ENCODE data around the gene SKIC2.
"Not testable (repeated sequence)": the region's sequence is repeated elsewhere in the genome, so short reads cannot be mapped to it uniquely, and the experiment has no call there.

Gene SKIC2

GRCh38 chr6:32004864-32005537 is 46.0 kb downstream of the SKIC2 start:
- not testable (repeated sequence) for H3K9ac ChIP-seq; H3K36me3 ChIP-seq; H3K9me3 ChIP-seq (replicated peaks in 1 of 11); H3K4me3 ChIP-seq; H3K4me1 ChIP-seq; H3K4me2 ChIP-seq; H3K27ac ChIP-seq; H3K27me3 ChIP-seq; H4K20me1 ChIP-seq

DNA sequence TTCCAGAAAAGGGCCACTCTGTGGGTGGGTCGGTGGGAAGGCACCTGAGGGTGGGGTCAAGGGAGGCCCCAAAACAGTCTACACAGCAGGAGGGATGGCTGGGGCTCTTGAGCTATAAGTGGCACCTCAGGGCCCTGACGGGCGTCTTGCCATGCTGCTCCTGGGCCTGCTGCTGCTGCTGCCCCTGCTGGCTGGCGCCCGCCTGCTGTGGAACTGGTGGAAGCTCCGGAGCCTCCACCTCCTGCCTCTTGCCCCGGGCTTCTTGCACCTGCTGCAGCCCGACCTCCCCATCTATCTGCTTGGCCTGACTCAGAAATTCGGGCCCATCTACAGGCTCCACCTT is 46.5 kb downstream of the SKIC2 start:
- not testable (repeated sequence) for H3K4me2 ChIP-seq; H3K4me3 ChIP-seq; H3K9ac ChIP-seq; H3K27me3 ChIP-seq; H4K20me1 ChIP-seq; H3K36me3 ChIP-seq; H3K9me3 ChIP-seq (replicated peaks in 1 of 11); H3K4me1 ChIP-seq; H3K27ac ChIP-seq

DNA sequence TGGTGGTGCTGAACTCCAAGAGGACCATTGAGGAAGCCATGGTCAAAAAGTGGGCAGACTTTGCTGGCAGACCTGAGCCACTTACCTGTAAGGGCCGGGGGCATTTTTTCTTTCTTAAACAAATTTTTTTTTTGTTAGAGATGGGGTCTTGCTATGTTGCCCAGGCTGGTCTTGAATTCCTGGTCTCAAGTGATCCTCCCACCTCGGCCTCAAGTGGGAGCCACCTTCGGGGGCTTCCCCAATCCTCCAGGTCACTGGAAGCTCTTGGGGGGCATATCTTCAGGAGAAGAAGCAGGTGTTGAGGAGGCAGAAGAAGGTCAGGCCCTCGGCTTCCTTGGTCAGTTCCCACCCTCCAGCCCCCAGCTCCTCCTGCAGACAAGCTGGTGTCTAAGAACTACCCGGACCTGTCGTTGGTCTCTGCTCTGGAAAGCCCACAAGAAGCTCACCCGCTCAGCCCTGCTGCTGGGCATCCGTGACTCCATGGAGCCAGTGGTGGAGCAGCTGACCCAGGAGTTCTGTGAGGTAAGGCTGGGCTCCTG is 47.1 kb downstream of the SKIC2 start:
- not testable (repeated sequence) for H3K4me3 ChIP-seq; H3K9ac ChIP-seq; H4K20me1 ChIP-seq; H3K27ac ChIP-seq; H3K9me3 ChIP-seq (replicated peaks in 1 of 11); H3K4me1 ChIP-seq; H3K27me3 ChIP-seq; H3K4me2 ChIP-seq; H3K36me3 ChIP-seq

DNA sequence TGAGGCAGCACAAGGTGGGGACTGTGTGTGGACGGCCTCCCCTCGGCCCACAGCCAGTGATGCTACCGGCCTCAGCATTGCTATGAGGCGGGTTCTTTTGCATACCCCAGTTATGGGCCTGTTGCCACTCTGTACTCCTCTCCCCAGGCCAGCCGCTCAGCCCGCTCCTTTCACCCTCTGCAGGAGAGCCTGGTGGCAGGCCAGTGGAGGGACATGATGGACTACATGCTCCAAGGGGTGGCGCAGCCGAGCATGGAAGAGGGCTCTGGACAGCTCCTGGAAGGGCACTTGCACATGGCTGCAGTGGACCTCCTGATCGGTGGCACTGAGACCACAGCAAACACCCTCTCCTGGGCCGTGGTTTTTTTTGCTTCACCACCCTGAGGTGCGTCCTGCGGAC is 48.1 kb downstream of the SKIC2 start:
- not testable (repeated sequence) for H3K36me3 ChIP-seq; H3K27ac ChIP-seq; H3K27me3 ChIP-seq; H3K9me3 ChIP-seq (replicated peaks in 1 of 11); H3K4me2 ChIP-seq; H3K4me1 ChIP-seq; H4K20me1 ChIP-seq; H3K4me3 ChIP-seq; H3K9ac ChIP-seq

DNA sequence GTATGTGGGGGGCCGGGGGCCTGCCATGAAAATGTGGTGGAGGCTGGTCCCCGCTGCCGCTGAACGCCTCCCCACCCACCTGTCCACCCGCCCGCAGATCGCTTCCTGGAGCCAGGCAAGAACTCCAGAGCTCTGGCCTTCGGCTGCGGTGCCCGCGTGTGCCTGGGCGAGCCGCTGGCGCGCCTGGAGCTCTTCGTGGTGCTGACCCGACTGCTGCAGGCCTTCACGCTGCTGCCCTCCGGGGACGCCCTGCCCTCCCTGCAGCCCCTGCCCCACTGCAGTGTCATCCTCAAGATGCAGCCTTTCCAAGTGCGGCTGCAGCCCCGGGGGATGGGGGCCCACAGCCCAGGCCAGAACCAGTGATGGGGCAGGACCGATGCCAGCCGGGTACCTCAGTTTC is 49.1 kb downstream of the SKIC2 start:
- H3K27ac ChIP-seq; H3K9me3 ChIP-seq (replicated peaks in 1 of 11): not testable (repeated sequence)

DNA sequence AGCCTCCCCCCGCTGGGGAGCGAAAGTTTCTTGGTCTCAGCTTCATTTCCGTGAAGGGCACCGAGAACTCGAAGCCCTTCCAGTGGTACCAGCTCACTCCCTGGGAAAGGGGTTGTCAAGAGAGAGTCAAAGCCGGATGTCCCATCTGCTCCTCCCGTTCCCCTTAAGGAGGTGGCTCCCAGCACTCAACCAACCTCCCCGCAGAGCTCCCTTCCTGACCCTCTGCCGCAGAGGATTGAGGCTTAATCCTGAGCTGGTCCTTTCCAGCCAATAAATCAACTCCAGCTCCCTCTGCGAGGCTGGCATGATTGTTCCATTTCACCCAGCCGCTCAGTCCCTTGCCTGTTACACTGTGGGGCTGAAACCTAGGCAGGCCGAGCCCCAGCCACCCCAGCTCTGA is 49.6 kb downstream of the SKIC2 start:
- not testable (repeated sequence) for H3K9me3 ChIP-seq (replicated peaks in 1 of 11); H3K4me3 ChIP-seq; H3K27me3 ChIP-seq; H3K27ac ChIP-seq; H3K36me3 ChIP-seq; H4K20me1 ChIP-seq; H3K4me1 ChIP-seq; H3K4me2 ChIP-seq; H3K9ac ChIP-seq

More for the DNA sequence above, 49.1 kb downstream of the SKIC2 start:
- H3K4me3 ChIP-seq, H3K27me3 ChIP-seq, H3K4me2 ChIP-seq, H3K9ac ChIP-seq, H3K4me1 ChIP-seq, H3K36me3 ChIP-seq, H4K20me1 ChIP-seq: not testable (repeated sequence)

DNA sequence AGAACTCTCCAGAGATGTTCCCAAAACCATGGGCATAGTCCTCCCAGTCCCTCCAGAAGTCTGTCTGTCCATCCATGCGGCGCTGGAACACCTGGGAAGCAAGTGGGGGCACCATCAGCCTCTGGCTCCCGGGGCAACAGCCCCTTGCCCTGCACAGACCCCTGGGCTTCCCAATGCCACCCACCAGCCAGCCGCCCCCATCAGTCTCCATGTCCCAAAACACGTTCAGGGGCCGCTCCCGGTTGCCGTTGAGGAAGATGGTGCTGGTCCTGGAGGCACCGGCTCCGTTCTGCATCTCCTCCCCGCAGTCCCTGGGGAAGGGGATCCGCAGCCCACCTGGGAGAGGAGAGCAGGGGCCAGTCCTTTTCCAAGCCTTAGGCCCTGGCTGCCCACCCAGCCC is 50.6 kb downstream of the SKIC2 start:
- not testable (repeated sequence) for H3K27ac ChIP-seq; H3K27me3 ChIP-seq; H3K9me3 ChIP-seq (replicated peaks in 1 of 11); H3K4me1 ChIP-seq; H4K20me1 ChIP-seq; H3K4me3 ChIP-seq; H3K36me3 ChIP-seq; H3K9ac ChIP-seq; H3K4me2 ChIP-seq

DNA sequence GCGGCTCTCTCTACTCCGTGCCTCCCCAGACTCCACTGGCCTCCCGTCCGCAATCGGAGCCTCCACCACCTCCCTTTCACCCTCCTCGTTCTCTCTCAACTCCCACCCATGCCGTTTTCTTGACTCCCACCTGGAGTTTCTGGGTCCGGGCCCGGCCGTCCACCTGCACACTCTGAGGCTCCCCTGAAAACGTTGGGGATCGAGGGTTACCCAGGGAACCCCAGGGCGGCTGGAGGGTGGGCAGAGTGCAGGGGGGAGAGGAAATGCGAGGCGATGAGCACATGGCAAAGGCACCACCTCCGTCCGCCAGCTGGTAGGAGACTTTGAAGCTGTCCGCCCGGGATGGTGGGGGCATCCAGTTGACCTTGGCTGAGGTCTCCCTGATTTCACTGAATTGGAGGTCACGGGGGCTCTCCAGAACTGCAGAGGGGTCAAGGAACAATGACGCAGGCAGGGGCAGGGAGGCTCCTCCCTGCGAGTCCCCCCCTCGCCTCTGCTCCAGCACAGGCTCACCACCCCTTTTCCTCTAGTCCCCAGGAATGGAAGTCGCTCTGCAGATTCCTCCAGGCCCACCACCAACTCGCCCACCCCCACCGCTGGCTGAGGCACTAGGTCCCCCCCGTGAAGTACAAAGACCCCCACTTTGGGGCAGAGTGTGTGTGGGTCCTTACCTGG is 52.0 kb downstream of the SKIC2 start:
- not testable (repeated sequence) for H3K36me3 ChIP-seq, H3K27me3 ChIP-seq, H3K9ac ChIP-seq

GRCh38 chr6:32012941-32013617 is 54.1 kb downstream of the SKIC2 start:
- not testable (repeated sequence) for H3K9me3 ChIP-seq (replicated peaks in 1 of 11); H3K4me3 ChIP-seq; H3K4me2 ChIP-seq; H4K20me1 ChIP-seq; H3K36me3 ChIP-seq; H3K9ac ChIP-seq; H3K27me3 ChIP-seq; H3K4me1 ChIP-seq; H3K27ac ChIP-seq

More for the DNA sequence above, 52.0 kb downstream of the SKIC2 start:
- H3K9me3 ChIP-seq (replicated peaks in 1 of 11); H4K20me1 ChIP-seq; H3K27ac ChIP-seq; H3K4me3 ChIP-seq; H3K4me2 ChIP-seq; H3K4me1 ChIP-seq: not testable (repeated sequence)

DNA sequence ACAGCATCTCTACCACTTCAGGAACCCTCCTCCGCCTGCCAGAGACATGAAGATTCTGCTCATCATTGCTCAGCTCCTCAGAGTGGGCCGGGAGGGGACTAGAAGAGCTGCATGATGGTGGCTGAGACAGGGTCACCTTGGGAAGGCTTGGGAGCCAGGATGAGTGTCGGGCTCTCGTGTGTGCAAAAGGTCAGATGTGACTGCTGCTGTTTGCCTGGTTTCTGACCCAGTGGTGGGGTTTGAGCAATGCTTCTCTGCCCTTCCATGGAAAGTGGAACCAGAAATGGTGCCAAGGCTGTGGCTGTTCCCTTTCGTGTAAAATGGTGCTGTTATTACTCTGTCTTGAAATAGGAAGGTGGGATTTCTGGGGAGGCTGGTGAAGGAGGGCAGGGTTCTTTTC is 54.8 kb downstream of the SKIC2 start:
- H3K4me2 ChIP-seq: not testable (repeated sequence)

GRCh38 chr6:32014547-32014946 is 55.6 kb downstream of the SKIC2 start, which contains the start of gene C4B:
Gene C4B, plus strand, starts transcription at chr6:32014795. Its CDS starts 51 bp downstream, at chr6:32014846.
- H3K4me2 ChIP-seq; H3K36me3 ChIP-seq; H3K4me3 ChIP-seq; H3K4me1 ChIP-seq; H4K20me1 ChIP-seq; H3K9ac ChIP-seq; H3K27me3 ChIP-seq; H3K9me3 ChIP-seq (replicated peaks in 1 of 11); H3K27ac ChIP-seq: not testable (repeated sequence)

More for the DNA sequence above, 54.8 kb downstream of the SKIC2 start:
- H3K4me1 ChIP-seq; H4K20me1 ChIP-seq; H3K9ac ChIP-seq; H3K9me3 ChIP-seq (replicated peaks in 1 of 11); H3K36me3 ChIP-seq; H3K4me3 ChIP-seq; H3K27ac ChIP-seq; H3K27me3 ChIP-seq: not testable (repeated sequence)

All from BLaER1 treated with 17β-estradiol and CSF1 and Interleukin-3, amounts not matched to agents 10 nM and 100 nM (cell line).